22Rv1 (cell line): ENCODE results near the gene PTS.
A peak's percentile ranks its signal among the peaks of the same experiment; 100 is the strongest.

Experiments
- ZFX ChIP-seq: fragments of 450-650 bp; IDR thresholded peaks from 2 replicates; pipeline ENCODE4 v1.6.1; 2017; ENCODE audit warnings: antibody characterized with exemption, borderline replicate concordance
- TF ChIP-seq, protein P1 (sequence below): fragments of 450-650 bp; IDR thresholded peaks from 2 replicates; pipeline ENCODE4 v1.5.1; 2017; ENCODE audit warnings: mild to moderate bottlenecking

DNA sequence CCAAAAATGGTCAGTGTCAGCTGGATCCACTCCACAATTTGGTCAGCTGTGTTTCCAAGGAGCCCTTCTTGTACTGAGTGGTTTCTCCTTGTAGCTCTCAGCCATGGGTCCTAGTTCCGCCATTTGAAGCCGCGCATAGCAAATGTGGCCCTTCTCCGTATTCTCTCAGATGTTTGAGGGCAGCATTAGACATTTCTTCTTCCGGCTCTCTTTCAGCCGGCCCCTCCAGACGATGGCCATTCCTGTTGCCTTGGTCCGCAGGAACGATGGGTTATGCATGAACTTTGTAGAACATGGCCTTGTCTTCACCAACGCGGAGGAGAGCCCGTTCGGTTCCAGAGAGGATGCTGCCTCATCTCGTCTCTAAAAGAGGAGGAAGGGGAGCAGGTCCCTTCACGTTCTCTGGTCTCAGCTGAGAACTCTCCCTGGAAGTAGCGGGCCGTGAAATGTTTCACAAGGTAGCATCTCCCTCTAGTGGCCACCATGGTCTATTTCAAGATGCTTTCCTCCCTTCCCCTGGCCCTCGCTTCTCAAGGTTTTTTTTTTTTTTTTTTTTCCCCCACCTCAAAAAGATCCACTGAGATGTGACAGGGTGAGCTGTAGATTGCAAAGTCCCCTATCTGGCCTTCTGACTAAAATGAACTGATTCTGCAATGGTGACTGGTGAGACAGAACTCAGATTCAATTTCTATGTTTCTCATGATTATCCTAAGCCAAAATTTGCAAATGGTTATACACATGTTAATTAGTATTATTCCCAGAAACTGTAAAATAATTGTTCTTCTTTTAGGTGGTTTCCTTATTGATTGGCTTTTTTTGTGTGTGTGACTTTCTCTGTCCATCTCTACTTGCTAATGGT lies 54.3 kb downstream of the PTS start:
- TF ChIP-seq, protein P1, sequence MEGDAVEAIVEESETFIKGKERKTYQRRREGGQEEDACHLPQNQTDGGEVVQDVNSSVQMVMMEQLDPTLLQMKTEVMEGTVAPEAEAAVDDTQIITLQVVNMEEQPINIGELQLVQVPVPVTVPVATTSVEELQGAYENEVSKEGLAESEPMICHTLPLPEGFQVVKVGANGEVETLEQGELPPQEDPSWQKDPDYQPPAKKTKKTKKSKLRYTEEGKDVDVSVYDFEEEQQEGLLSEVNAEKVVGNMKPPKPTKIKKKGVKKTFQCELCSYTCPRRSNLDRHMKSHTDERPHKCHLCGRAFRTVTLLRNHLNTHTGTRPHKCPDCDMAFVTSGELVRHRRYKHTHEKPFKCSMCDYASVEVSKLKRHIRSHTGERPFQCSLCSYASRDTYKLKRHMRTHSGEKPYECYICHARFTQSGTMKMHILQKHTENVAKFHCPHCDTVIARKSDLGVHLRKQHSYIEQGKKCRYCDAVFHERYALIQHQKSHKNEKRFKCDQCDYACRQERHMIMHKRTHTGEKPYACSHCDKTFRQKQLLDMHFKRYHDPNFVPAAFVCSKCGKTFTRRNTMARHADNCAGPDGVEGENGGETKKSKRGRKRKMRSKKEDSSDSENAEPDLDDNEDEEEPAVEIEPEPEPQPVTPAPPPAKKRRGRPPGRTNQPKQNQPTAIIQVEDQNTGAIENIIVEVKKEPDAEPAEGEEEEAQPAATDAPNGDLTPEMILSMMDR, result peak; percentile 67
- no peak for TF ChIP-seq ZFX
